Measurements from ENCODE around the gene HAPLN3.
A peak's percentile ranks its signal among the peaks of the same experiment; 100 is the strongest.

Gene HAPLN3

GRCh38 chr15:88920186-88920891, 25.0 kb upstream of the HAPLN3 start:
- Histone ChIP-seq H3K9me3 (ENCODE audit: control insufficient read depth, insufficient read depth, low read length) (no peaks in the 10 kb centered on the region), H3K9ac (ENCODE audit: low read depth, low read length) (no peak overlapping the region), H3K36me3 (ENCODE audit: insufficient read depth, low read length) (no peaks in the 10 kb centered on the region), H3K4me1 (ENCODE audit: insufficient read depth, low read length) (no peaks in the 10 kb centered on the region)

DNA sequence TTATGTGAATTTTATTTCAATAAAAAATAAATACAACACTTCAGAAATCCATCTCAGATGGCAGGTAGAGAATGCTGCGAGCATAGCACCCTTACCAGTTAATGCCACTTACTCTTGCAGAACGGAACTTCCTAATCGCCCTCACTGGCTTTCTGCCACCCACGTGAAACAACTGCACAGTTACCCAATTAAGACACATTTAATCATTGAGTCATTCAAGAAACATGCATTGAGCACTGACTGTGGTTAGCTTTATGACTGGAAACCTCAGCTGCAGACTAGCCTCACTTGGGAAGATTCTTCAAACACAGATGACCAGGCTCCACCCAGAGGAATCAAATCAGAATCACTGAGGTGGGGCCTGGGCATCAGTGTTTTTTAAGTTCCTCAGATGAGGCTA, 23.4 kb upstream of the HAPLN3 start:
- Histone ChIP-seq H3K9ac (ENCODE audit: low read depth, low read length) (no peak overlapping the region), H3K9me3 (ENCODE audit: control insufficient read depth, insufficient read depth, low read length) (no peaks in the 10 kb centered on the region), H3K4me1 (ENCODE audit: insufficient read depth, low read length) (no peaks in the 10 kb centered on the region), H3K36me3 (ENCODE audit: insufficient read depth, low read length) (no peaks in the 10 kb centered on the region)

GRCh38 chr15:88917760-88918159, 22.4 kb upstream of the HAPLN3 start:
- Histone ChIP-seq H3K9me3 (ENCODE audit: control insufficient read depth, insufficient read depth, low read length) (no peaks in the 10 kb centered on the region), H3K4me1 (ENCODE audit: insufficient read depth, low read length) (no peaks in the 10 kb centered on the region)

GRCh38 chr15:88915354-88915753, 20.0 kb upstream of the HAPLN3 start:
- Histone ChIP-seq H3K9me3 (ENCODE audit: control insufficient read depth, insufficient read depth, low read length) (no peaks in the 10 kb centered on the region), H3K36me3 (ENCODE audit: insufficient read depth, low read length) (0 out of 2 replicates have a peak, but pooled peaks cover 3% of the 10 kb centered on the region), H3K9ac (ENCODE audit: low read depth, low read length) (no peak overlapping the region), H3K4me1 (ENCODE audit: insufficient read depth, low read length) (no peaks in the 10 kb centered on the region; the same call in 1 of the 2 replicates)

More at GRCh38 chr15:88917760-88918159, 22.4 kb upstream of the HAPLN3 start:
- Histone ChIP-seq H3K36me3 (ENCODE audit: insufficient read depth, low read length) (no peaks in the 10 kb centered on the region), H3K9ac (ENCODE audit: low read depth, low read length) (no peak overlapping the region)

DNA sequence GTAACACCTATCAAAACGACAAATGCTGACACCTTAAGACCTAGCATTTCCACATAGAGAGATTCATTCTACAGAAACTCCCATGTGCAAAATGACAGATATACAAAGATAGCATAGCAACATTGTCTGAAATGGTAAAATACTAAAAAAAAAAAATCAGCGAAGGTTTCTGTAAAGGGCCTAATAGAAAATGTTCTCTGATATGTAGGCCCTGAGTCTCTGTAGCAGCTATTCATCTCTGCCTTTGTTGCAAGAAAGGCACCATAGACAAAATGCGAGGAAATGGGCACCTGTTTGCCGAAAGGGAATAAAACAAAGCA, 18.5 kb upstream of the HAPLN3 start:
- Histone ChIP-seq H3K4me1 (ENCODE audit: insufficient read depth, low read length) (no peaks in the 10 kb centered on the region; the same call in 1 of the 2 replicates), H3K9me3 (ENCODE audit: control insufficient read depth, insufficient read depth, low read length) (no peaks in the 10 kb centered on the region), H3K9ac (ENCODE audit: low read depth, low read length) (peak overlapping the region; percentile 87), H3K36me3 (ENCODE audit: insufficient read depth, low read length) (peaks cover 15% of the 10 kb centered on the region; the same call in 1 of the 2 replicates)

DNA sequence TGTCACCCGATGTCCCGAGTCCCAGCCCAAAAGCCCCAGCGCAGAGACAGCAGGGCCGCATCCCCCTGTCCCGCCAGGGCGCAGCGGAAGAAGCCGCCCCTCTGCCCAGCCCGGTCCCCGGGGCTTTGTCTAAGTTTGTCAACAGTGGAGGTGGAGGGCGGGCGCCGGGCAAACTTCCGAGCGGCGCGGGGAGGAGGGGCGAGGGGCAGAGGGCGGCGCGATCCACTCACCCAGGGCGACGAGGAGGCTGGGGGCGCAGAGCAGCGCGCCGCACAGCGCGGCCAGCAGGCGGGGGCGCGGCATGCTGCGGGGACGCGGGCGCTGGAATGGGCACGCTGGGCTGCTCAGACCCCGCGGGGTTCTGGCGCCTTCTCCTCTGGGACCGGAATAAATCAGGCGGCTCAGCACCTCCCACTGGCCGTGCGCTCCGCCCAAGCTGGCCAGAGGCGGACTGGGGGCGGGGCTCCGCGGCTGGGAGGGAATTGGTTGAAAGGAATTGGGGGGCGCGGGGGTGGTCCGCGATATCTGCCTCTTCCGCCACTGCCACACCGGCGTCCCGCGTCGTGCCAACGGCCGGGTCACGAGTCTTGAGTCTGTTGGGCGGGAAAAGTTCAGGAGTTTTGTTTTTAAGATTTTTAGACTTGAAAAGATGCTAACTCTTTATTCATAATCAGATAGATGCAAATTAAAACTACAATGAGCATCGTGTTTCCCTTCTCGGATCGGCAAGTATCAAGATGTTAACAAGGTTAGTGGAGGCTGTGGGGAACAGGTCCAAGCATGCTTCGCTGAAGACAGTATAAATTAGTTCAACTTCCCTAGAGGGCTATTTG, 17.9 kb upstream of the HAPLN3 start, which contains the start of gene MFGE8:
Gene MFGE8, minus strand, starts transcription at position 363 of the 833 bp plus-strand sequence. Its CDS starts 60 bp downstream, at position 303.
- Histone ChIP-seq H3K36me3 (ENCODE audit: insufficient read depth, low read length) (peaks cover 18% of the 10 kb centered on the region), H3K9me3 (ENCODE audit: control insufficient read depth, insufficient read depth, low read length) (no peaks in the 10 kb centered on the region), H3K4me1 (ENCODE audit: insufficient read depth, low read length) (no peaks in the 10 kb centered on the region; the same call in 1 of the 2 replicates), H3K9ac (ENCODE audit: low read depth, low read length) (peak within 1 kb of the TSS; percentile 87)

DNA sequence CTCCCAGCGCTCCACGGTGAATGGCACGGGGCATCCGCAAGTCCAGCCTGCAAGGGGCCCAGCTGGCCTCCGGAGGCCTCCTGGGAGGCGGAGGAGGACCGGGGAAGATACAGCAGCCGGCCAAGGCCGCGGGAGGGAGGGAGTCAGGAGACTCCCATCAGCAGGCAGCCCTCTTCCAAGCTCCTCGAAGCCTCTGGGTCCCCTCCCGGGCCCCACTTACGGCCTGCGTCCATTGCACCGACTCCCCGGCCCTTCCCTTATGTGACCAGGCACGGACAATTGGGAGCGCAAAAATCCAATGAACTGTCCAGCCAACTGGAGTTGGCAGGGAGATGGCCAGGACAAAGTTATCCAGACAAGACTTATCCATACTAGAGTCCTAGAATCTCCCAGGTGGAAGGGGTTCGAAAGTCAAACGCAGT, 17.2 kb upstream of the HAPLN3 start:
- H3K9me3 ChIP-seq (ENCODE audit: control insufficient read depth, insufficient read depth, low read length), result no peaks in the 10 kb centered on the region
- no peaks in the 10 kb centered on the region; the same call in 1 of the 2 replicates for H3K4me1 ChIP-seq (ENCODE audit: insufficient read depth, low read length)
- peak overlapping the region; percentile 87 for H3K9ac ChIP-seq (ENCODE audit: low read depth, low read length)
- H3K36me3 ChIP-seq (ENCODE audit: insufficient read depth, low read length), result peaks cover 18% of the 10 kb centered on the region

DNA sequence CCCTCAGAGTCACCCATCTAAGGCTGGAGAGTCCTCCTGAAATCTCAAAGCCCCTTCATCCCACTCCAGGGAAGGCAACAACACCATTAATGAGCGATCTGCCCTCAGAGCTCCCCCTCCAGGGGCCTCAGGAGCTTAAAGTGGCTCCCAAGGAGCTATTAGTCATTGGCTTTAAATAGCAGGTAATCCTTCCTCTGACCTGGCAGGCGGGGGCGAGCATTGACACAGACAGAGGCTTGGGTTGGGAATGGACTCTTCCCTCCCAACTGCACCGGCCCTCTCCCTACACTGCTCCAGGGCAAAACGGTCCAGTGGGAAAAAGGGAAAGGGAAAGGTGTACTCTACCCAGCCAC, 16.4 kb upstream of the HAPLN3 start:
- Histone ChIP-seq H3K9me3 (ENCODE audit: control insufficient read depth, insufficient read depth, low read length) (no peaks in the 10 kb centered on the region), H3K36me3 (ENCODE audit: insufficient read depth, low read length) (peaks cover 18% of the 10 kb centered on the region), H3K9ac (ENCODE audit: low read depth, low read length) (peak overlapping the region; percentile 87; the same call in 1 of the 2 replicates), H3K4me1 (ENCODE audit: insufficient read depth, low read length) (no peaks in the 10 kb centered on the region; the same call in 1 of the 2 replicates)

GRCh38 chr15:88909956-88910831, 14.8 kb upstream of the HAPLN3 start:
- Histone ChIP-seq H3K4me1 (ENCODE audit: insufficient read depth, low read length) (no peaks in the 10 kb centered on the region; the same call in 1 of the 2 replicates), H3K9ac (ENCODE audit: low read depth, low read length) (no peak overlapping the region), H3K36me3 (ENCODE audit: insufficient read depth, low read length) (peaks cover 18% of the 10 kb centered on the region), H3K9me3 (ENCODE audit: control insufficient read depth, insufficient read depth, low read length) (no peaks in the 10 kb centered on the region)

DNA sequence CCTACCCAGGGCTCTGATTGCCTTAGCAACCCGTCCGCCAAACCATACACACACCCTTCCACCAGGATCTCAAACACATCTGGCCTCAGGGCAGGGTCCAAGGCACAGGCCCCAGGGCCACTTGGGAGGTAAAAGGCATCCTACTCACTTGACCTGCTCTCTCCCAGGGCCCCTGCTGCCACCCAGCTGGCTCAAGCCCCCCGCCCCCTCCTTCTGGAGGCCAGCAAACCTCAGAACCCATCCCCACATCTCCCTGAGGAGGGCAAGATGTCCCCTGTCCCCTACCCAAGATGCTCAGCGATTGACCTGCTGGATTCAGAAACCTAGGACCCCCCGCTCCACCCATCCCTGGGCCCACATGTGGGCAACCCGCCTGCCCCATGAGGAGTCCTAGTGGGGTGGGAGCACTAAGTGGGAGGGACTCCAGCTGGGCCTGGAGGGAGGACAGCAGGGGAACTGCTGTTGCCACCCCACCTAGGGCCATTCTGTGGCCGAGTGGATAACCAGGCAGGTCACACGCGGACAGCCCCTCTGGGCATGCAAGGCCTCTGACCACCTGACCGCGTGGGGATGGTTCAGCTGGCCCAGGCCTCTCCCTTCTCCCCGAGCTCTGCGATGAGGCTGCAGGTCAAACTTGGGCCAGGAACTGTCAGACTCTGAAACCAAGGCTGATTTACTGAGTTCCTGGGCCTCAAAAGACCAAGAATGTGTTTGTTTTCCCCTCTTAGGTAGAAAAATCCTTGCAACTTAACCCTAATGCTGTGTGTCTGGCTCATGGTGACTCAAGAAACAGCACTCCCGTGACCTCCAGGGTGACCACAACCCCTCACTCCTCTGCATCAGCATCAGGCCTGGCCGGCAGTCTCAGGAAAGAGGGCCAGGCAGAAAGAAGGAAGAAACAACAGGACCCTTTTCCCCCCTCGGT, 13.6 kb upstream of the HAPLN3 start:
- Histone ChIP-seq H3K9me3 (ENCODE audit: control insufficient read depth, insufficient read depth, low read length) (no peaks in the 10 kb centered on the region), H3K36me3 (ENCODE audit: insufficient read depth, low read length) (peaks cover 21% of the 10 kb centered on the region), H3K4me1 (ENCODE audit: insufficient read depth, low read length) (peaks cover 3% of the 10 kb centered on the region; the same call in 1 of the 2 replicates), H3K9ac (ENCODE audit: low read depth, low read length) (no peak overlapping the region)

DNA sequence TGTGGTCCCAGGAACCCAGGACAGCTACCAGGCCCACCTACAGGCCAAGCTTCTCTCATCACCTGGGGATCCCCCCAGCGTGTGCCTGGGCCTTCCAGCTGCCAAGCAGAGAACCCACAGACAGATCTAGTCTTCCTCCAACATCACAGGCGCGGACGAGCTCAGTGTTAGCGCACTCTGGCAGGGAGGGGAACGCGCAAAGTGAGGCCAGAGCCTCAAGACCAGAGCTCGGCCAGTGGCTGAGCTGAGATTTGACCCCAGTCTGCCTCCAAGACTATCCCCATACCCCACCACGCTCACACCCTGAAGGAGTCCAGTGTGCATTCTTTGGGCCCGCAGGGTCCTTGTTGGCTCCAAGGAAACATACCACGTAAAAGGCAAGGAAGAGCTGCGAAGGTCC, 12.8 kb upstream of the HAPLN3 start:
- Histone ChIP-seq H3K9me3 (ENCODE audit: control insufficient read depth, insufficient read depth, low read length) (no peaks in the 10 kb centered on the region), H3K4me1 (ENCODE audit: insufficient read depth, low read length) (peaks cover 3% of the 10 kb centered on the region; the same call in 1 of the 2 replicates), H3K36me3 (ENCODE audit: insufficient read depth, low read length) (peaks cover 22% of the 10 kb centered on the region), H3K9ac (ENCODE audit: low read depth, low read length) (no peak overlapping the region)

- H3K9me3 ChIP-seq (ENCODE audit: control insufficient read depth, insufficient read depth, low read length), result no peaks in the 10 kb centered on the region
- peaks cover 3% of the 10 kb centered on the region; the same call in 1 of the 2 replicates for H3K4me1 ChIP-seq (ENCODE audit: insufficient read depth, low read length)
- no peak overlapping the region for H3K9ac ChIP-seq (ENCODE audit: low read depth, low read length)
- peaks cover 22% of the 10 kb centered on the region for H3K36me3 ChIP-seq (ENCODE audit: insufficient read depth, low read length)
Measured at GRCh38 chr15:88907111-88907510, 11.8 kb upstream of the HAPLN3 start.

- Histone ChIP-seq H3K9me3 (ENCODE audit: control insufficient read depth, insufficient read depth, low read length) (no peaks in the 10 kb centered on the region), H3K36me3 (ENCODE audit: insufficient read depth, low read length) (peaks cover 22% of the 10 kb centered on the region), H3K4me1 (ENCODE audit: insufficient read depth, low read length) (peaks cover 3% of the 10 kb centered on the region; the same call in 1 of the 2 replicates), H3K9ac (ENCODE audit: low read depth, low read length) (no peak overlapping the region)
Measured at GRCh38 chr15:88906551-88906950, 11.2 kb upstream of the HAPLN3 start.
